Measurements from ENCODE around the gene PIP5KL1.

PIP5KL1 gene

DNA sequence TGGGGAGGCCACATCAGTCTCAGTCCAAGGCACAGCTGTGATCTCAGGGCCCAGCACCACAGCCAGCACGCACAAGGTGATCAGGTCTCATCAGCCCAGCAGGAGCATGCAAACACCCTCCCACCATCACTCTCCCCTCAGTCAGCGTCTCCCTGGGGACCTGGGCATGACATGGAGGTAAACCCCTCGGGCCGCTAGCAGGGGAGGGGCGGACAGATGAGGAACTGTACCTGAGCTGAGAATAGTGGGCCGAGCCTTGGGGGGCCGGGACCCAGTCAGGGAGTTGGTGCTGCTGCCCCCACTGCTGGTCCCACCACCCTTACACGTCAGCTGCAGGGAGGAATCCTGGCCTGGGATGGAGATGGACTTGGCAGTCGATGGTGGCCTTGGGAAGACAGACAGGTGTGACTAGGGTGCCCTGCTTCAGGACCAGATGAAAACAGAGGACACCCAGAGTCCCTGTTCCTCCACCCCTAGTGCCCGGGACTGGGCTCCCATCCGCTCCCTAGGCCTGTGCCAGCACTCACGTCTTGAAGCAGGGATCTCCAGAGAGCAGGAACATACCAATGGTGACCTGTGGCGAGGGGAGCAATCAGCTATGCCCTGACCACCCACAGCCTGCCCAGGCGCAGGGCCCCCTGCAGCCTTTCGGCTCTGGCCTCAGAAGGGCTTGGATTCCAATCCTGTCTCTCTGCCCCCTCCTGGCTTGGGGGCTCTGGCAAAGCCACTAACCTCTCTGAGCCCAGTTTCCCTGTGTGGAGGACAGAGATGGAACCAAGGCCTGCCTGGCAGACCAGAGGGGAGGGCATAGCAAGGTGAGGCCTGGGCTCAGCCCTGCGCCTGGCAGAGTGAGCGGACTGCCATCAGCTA lies 17.5 kb upstream of the PIP5KL1 start:
- DNase-seq: no peak

DNA sequence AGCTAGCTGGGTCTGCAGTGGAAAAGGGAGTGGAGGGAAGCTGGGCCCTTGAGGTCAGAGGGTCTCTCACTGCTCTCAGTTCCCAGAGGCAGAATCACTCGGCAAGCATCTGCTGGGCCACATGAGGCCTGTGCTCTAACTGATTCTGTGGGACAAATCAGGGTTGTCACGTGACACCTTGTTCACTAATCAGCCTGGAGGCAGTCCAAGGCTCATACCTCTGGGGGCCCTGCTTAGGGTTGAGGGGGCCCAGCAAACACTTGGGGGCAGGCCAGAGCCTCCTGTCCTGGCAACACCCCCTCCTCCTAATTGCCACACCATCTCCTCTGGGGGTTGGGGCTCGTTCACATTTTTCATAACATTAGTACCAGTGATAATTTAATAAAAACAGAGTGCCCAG lies 16.2 kb upstream of the PIP5KL1 start:
- no peak for DNase-seq

DNA sequence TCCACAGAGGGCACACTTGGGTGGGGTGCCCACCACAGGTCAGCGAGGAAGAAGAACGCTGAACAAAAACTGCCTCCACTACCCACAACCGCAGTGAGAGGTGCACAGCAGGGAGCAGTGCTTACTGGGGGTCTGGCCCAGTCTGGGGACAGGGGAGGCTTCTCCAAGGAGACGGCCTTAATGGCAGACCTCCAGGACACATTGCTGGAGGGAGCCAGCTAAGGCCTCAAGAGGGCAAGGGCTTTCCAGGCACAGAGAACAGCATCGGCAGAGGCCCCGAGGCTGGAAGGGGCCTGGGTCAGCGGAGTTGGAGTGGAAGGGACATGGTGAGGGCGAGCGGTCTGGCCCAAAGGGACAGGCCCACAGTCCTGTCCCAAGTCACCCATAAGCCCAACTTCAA lies 15.4 kb upstream of the PIP5KL1 start:
- no peak for DNase-seq

DNA sequence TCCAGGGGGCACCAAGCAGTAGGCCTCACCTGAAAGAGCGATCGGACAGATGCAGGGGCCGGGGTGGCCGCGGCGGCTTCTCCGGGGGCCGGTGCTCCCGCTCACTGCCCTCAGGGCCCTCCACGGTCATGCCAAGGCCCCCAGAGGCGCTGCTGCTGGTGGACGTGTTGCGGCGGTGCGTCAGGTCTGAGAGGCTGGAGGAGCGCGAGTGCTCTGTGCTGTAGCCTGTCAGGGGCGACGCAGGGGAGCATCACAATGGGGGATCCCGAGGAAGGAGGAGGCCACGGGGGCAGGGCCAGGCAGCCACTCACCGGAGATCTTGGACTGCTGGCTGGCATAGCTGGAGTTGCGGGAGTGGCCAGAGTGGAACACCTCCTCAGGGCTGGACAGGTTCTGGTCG lies 14.8 kb upstream of the PIP5KL1 start:
- no peak for DNase-seq

DNA sequence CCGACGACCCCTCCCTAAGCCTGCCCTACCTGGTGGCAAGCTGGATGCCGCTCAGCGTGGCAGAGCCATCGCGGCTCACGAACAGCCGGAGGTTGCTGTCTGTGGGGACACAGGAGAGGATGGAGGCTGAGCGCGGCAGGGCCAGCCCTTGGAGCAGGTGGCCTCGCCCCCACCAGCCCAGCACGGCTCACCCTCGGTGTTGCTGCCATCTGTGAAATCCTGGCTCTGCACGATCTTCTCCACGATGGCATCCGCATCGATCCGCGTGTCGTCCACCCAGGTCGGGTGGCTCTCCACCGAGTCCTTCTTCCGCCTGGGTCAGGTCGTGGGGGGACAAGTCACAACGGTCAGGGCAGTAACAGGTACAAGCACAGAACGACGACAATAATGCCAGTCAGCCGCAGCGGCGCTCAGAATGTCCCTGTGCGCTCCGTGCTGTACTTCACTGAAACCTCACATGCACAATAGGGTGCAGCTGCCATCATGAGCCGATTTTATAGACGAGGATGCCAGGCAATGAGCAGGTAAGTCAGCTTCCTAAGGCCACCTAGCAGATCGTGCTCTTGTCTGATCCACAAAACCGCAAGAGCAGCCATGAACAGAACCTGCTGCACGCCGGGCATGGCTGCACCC lies 14.1 kb upstream of the PIP5KL1 start:
- DNase-seq: no peak

DNA sequence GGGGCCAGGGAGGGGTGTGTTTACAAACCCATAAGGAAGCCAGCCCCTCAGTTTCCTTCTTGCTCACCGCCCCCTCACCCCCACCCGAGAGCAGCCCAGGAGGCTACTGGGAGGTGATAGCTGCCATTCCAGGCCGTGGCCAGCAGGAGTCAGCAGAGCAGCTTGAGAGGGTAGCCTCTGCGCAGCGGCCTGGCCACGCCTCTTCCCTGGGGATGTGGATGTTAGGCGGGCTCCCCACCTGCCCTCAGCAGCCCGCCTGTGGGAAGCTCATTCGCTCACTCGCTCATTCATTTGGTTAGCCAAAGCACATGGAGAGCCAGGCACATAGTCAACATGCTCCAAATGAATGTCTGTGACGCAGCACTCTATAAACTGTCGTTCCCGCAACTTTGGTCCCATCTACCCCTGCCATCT lies 13.2 kb upstream of the PIP5KL1 start:
- DNase-seq: peak; percentile 76 to 78

DNA sequence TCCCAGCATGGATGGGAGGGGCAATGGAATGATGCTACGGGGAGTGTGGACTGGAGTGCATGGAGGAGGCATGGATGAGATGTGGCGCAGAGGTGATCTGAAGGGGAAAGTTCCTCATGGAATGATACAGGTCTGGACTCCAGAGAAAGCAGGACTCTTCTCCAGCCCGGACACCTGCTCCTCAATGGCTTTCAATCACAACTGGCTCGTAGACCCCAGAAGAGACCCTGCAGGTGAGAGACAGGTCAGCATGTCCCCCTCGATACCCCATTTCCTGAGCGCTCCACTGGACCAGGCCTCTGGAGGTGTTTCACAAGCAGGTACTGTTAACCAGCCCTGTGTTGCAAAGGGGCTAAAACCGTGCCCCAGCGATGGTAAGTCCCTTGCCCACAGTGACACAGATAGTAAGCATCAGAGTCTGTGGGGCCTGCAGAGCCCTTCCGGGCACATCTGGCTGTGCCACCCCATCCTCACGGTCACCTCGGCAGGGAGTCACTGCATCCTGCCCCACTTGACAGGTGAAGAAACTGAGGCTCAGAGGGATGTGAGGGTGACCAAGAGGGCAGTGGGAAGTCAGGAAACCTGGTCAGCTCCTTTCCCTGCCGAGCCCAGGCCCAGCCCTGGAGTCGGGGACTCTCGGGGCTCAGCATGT lies 12.6 kb upstream of the PIP5KL1 start:
- DNase-seq: no peak

DNA sequence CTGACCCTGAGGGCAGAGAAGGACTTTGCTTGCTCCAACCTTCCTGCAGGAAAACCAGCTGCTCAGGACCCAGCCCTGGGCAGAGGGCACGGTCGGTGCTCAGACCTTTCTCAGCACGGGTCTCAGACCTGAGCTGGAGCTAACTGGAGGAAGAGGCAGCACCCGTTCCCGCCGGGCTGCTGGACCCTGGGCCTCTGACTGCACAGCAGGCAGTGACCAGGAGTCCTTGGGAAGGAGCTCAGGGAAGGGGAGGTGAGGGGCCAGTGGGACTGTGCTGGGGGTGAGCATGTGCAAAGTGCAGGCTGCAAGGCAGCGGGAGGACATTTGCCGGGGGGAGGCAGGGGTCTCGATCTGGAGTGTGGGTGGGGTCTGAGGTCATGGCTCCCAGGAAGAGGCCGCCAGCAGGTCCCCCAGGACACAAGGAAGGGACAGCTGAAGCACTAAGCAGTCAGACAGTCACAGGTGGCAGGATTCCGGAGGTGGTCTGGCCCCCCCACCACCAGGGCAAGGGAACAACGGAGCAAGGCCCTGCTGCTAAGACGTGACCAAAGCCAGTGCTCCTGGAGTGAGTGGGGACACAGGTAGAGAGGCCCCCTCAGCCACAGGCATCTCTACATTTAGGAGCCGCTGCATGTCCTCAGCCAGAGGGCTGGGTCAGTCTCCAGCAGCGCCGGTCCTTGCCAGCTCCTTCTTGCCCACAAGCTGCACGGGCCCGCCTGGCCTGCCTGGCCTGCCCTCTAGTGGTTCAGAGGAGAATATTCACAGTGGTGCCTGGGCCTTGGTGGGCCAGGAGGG lies 11.8 kb upstream of the PIP5KL1 start:
- DNase-seq: peak in 1 of 2 donors; percentile 56

DNA sequence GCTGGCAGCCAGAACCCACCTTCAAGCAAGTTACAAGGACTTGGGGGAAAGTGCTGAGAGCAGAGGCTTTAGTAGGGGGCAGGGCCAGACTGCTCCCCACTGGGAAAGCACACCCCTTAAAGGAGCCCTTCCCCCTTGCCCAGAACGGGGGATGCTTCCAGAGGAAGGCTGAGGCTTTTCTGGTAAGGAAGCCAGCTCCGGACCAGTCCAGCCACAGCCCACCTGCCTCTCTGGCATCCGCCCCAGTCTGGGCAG lies 11.3 kb upstream of the PIP5KL1 start:
- DNase-seq: no peak

DNA sequence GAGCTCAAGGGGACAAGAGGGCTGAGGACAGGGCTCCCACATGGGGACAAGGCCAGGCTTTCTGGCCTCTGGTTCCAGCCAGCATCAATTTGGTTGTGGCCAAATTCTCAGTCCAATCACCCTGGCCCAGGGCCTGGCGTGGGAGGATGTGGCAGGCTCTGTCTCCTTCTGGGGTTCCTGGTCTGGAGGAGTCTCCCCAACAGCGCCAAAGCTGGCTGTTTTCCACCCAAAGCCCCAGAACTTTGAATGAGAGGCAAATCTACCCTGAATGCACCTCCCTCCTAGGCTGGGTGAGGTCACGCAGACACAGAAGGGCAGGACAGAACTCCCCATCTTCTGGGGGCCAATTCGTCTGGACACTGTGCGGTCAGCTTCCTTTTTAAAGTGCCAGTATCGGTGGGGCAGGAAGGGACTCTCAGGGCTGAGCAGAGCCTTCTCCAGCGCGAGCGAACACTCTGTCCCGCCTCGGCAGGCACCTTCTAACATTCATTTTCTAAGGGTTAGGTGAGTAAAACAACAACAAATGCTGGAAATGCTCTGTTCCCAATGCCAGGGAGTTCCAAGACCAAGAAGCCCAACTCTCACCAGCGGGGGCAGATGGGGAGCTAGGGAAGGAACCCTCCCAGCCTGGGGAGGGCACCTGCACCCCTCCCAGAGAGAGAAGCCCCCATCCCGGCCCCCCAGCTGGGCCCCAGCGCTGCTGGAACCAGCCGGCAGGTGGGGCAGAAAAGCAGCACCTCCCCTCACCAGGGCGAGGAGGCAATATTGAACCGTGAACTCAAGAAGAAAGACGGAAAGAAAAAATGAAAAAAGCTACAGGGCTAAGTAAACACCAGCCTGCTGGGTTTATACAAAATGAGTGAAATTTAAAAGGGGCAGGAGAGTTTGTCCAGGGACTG lies 10.7 kb upstream of the PIP5KL1 start:
- no peak for DNase-seq

DNA sequence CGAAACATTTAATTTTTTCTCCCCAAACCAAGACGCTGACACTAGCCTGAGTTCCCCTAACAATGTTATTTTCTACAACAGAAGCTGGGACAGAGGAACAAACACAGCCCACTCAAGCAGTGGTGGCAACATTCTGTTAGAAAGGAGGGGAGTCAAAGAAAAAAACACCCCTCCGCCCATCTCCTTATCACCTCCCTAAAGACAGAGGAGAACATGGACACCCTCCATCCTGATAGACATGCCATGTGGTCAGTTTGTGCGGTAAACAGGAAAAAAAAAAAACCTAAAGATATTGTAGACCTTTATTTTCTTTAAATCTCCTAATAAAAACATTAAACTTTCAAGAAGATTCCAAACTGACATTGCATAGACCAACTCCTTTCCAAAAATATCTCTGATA lies 10.0 kb upstream of the PIP5KL1 start:
- DNase-seq: no peak

DNA sequence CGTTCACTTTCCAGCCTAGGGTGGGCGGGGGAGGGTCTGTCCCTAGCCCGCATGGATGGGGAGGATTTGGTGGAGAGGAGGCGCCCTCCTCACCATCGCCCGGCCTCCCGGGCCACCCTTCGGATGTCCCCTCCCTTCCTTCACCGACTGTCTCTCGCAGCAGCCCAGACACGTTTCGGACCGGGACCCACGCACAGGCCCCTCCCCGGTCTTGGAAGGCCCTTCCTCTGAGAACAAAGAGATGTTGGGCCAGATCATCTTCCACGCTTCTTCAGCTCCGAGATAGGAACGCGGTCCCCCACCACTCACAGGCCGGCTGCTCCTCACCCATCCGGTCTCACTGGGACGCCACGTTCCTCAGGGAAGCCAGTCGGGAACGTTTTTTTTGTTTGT lies 7.7 kb upstream of the PIP5KL1 start:
- DNase-seq: no peak

DNA sequence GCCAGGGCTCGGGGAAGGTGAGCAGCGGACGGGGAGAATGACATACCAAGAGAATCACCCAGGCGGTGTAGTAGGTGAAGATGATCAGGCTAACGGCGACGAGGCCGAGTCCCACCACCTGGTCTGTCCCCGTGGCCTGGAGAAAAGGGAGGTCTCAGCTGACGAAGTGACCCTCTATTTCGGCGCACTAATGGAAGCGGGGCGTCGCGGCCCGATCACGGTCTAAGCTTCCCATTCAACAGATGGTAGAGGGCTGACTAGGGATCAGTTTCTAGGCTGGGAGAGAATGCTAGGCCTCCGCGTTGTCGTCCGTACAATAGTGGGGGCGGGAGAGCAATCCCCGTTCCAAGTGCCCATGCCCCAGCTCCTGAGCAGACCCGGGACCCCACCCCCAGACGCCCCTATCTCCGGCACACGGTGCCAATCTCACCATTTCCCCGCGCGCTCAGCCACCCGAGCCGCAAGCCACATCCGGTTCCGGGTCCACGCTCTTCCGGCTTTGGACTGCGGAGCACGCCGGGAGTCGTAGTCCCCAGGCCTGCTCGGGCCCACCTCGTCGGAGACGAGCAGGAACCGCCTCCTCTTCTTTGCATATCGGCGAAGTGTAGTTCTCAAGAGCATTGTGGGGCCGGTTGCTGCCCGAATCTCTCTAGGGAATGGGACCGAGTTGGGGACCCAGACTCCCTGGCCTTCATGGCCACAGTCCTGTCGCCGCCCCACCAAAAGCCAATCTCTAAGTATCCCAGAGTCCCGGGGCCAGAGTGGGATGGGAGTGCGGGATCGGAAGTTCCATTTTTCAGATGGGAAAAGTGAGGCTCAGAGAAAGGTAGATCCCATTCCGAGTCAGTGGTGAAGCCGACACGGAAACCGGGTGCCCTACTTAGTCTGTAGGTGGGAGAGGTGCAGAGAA lies 7.1 kb upstream of the PIP5KL1 start, which contains the start of gene DPM2:
Gene DPM2 (minus strand): TSS at position 467 of the 910 bp plus-strand sequence. CDS start 34 bp downstream, at position 433.
- DNase-seq: peak; percentile 78 to 80

DNA sequence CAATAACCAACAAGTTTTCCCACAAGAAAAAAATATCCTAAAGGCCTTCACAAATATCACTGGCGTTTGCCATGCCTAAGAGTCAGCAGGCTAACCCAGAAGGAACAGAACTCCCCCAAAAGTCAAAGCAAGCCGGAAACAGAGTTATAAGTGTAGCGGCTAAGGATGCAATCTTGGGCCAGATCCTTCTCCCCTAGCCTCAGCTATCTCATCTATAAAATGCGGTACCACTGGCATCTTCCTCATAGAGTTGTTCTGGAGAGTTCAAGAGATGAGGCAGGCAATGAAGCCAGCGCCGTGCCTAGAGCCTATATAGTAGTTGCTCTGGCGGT lies 6.4 kb upstream of the PIP5KL1 start:
- no peak for DNase-seq

DNA sequence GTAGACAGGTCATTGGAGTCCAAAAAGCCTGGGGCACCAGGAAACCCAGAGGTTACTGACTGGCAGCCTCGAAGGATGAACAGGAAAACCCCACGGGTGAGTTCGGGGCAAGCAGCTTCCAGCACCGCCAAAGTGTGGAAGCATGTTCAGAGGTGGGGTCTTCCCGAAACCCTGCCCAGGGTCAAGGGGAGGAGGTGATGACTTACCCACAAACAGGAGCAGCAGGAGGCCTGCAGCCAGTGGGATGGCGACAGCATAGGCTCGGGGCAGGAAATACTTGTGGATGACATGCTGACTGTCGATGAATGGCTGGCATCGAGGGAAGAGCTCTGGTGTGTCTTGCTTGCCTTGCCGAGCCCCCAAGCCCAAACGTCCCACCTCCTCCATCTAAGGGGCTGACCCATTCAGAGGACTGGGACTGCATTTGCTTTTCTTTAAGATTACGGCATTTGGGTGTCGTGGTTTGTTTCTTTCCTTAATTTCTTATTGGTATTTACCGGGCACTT lies 5.8 kb upstream of the PIP5KL1 start:
- DNase-seq: no peak

DNA sequence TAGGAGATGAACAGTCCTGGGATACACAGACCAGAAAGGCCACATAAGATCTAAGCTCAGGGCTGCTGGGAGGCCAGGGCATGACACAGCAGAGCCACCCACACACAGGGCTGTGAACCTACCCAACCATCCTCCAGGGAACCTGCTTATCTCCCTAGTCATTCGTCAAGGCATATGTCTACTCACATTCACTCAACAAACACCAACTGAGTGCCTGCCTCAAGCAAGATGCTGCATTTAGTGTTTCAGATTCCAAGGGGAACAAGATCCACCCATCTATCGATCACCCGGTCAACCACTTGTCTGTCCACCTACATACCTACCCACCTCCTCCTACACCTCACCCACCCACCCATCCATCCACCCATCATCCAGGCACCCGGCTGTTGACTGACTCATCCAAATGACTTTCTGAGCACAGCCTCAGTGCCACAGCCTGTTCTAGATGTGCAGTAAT lies 5.2 kb upstream of the PIP5KL1 start:
- DNase-seq: no peak

DNA sequence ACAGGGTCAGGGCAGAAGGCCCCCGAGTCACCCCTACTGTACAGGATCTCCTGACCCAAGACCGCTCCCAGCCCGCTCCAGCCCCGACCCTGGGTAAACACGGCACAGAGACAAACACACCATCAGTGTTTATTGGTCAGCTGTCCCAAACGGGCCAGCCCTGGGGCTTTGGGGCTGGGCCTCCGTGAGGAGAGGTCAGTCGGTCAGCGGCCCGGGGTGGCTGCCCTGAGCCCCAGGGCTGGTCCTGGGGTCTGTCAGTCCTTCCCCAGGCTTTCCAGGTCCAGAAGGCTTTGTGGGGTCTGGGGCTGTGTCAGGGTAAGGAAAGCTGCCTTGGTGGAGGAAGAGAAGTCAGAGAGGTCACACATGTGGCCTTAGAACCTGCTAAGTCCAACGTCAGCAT lies 4.4 kb upstream of the PIP5KL1 start:
- no peak for DNase-seq

DNA sequence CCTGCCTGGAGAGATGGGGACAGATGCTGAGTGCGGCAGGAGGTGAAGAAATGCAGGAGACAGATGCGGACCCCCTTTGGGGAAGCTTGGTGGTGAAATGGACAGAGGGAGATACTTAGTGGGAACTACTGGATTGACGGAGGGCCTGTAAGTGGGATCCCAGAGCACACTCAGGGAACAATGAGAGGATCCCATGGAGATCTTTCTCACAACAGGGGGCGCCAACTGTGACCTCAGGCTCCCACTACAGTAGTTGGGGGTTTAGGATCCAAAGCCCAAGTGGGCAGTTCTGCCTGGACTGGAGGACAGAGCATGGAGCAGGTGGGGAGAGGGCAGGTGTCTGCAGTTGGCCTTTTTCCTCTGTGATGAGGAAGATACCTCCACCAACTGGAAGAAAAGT lies 3.7 kb upstream of the PIP5KL1 start:
- no peak for DNase-seq

DNA sequence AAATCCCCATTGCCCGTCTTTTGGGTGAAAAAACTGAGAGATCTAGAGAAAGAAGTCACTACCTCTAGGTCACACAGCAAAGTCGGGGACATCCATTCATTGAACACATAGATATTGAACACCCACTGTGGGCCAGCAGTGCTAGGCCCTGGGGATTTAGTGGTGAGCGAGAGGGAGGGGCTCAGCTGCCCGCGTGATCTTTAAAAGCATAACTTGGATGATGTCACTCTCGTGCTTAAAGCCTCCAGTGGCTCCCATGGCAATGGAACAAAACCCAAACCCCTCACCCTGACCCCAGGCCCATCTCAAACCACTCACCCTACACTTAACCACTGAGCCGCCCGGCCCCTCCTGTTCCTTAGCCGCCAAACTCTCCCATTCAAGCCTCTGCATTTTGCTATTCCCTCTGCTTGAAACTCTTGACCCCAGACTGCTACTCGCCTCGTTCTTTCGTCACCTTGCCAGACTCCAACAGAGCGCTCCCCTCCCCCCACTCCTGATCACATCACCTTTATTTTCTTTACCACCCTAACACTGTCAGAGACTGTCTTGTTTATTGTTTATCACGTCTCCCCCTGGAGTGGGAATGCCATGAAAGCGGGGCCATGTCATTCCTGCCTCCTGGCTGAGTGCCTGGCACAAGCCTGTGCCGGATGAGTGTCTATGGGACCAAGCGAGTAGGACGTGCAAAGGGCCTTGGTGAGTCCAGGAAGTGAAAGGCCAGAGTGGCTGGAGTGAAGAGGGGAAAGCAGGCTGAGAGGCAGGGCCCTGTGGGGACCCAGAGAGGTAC lies 710 bp upstream of the PIP5KL1 start:
- DNase-seq: no peak

DNA sequence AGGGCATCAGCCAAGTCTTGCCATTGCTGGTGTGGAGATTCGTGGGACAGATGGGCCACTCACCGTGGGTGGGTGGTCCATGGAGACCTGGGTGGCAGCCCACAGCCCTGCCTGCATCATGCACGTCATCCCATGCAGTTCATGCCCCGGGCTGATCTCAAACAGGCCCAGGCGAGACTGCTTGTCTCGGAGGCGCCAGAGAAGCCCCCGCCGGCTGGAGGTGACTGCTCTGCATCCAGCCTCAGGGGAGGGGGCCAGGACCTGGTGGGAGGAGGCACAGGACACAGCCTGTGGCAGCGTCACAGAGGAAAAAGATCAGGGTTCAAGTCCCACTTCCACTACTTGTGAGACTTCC lies 975 bp downstream of the PIP5KL1 start:
- DNase-seq: no peak
